Fibroblast of the conjunctiva (primary cell): Measurements from ENCODE around the gene RIMS1.
"Not testable (repeated sequence)": the region's sequence is repeated elsewhere in the genome, so short reads cannot be mapped to it uniquely, and the experiment has no call there.

Source experiments
- DNase-seq: peaks from one replicate; pipeline ENCODE4 v3.0.0-alpha.2; 2010; ENCODE audit warnings: low read depth

Gene RIMS1

DNA sequence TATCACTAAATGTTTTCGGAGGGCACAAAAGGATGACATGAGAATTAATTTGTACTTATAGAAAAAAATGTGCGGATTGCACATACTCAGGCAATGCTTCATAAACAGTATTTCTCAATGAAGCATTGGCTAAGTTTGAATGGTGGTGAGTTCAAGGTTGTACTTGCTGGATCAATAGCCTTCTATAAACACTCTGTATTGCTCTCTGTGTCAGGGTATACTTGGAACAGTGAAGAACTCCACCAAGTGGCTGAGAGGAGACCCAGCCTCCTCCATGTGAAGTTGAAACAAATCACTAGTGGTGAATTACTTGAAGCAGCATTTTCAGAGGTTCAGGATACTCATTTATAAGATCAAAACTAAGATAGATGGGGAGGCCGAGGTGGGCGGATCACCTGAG lies 360.6 kb downstream of the RIMS1 start:
- no peak for DNase-seq

GRCh38 chr6:72248621-72249020 lies 362.3 kb downstream of the RIMS1 start:
- DNase-seq = no peak

GRCh38 chr6:72250664-72251063 lies 364.3 kb downstream of the RIMS1 start:
- DNase-seq = no peak

DNA sequence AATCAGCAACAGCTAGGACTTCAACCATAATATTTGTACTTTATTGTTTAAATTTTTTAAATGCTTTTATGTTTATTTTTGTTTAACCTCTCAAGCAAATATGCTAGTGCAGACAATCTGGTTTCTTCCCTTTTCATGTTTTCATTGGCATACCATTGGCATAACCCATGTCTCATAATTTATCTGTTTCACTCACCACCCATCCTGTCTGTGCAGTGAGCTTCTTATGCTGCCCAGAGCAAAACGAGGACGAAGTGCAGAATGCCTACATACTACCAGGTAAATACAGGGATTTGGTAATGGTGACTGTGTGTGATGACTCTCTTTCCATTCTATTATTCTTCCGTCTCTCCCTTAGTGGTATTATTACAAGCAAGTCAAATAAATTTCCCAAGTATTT lies 374.1 kb downstream of the RIMS1 start:
- DNase-seq = no peak

GRCh38 chr6:72261554-72261953 lies 375.2 kb downstream of the RIMS1 start:
- no peak for DNase-seq

GRCh38 chr6:72262254-72262653 lies 375.9 kb downstream of the RIMS1 start:
- no peak for DNase-seq

- no peak for DNase-seq
These were observed 381.1 kb downstream of the RIMS1 start for GRCh38 chr6:72267470-72267869.

DNA sequence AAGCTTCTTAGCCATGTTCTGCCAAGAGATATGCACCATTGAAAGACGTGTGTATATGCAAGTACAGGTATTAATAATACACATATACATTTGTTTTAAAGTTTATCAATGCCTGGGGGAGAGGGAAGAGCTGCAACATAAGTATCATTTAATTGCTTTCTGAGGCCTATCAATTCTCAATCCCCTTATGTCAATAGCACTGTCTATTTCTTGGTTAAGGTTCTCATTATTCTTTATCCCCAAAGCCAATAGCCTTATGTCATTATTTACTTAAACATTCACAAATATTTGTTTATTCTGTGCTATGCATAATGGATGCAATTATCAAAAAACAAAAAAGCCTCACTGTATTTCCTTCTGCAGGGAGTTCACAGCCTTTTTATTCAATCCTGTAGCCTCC lies 385.2 kb downstream of the RIMS1 start:
- no peak for DNase-seq

GRCh38 chr6:72272958-72273357 lies 386.6 kb downstream of the RIMS1 start:
- DNase-seq = no peak

DNA sequence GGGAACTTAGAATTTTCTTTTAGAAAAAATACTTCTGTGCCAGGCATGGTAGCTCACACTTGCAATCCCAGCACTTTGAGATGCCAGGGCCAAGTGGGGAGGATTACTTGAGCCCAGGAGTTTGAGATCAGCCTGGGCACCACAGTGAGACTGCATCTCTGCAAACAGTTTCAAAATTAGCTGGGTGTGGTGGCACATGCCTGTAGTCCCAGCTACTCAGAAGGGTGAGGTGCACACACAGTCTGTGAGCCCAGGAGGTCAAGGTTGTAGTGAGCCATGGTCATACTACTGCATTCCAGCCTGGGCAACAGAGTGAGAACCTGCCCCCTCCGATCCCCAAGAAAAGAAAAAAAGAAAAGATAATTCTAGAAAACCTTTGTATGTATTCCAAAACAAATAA lies 389.5 kb downstream of the RIMS1 start:
- DNase-seq = no peak

GRCh38 chr6:72282201-72282600 lies 395.9 kb downstream of the RIMS1 start:
- no peak for DNase-seq

DNA sequence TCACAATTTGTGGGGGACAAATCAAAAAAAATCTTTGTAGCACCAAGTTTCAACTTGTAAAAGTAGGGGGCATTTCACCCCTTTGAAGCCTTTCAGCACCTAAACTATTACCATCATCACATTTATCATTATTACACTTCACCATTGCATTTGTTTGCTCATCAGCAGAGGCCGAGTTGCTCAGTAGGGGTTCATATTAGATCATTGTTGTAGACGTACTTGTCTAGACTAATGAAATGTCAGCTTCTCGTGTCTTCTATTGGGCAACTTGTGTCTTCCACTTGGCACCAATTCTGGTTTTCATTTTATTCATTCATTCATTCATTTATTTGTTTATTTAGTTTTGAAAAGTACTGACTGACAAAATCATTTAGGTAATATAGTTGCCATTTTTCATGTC lies 397.2 kb downstream of the RIMS1 start:
- no peak for DNase-seq

GRCh38 chr6:72286911-72287311 lies 400.6 kb downstream of the RIMS1 start:
- peak; percentile 5 for DNase-seq

DNA sequence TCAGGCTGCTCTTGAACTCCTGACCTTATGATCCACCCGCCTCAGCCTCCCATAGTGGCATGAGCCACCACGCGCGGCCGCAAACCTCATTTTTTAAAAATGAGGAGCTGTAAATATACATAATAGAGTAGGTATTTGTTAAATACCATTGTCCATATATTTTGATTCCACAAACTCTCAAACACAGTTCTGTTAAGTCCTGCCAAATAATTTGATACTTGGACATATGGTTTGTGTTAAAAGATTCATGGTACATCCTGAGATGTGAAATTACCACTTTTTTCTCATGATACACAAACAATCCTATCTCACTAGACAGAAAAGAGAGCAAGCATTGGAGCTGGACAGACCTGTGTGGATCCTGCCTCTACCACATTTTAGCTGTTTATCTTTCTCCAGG lies 401.5 kb downstream of the RIMS1 start:
- peak; percentile 12 for DNase-seq

- DNase-seq = no peak
These were observed 402.2 kb downstream of the RIMS1 start for GRCh38 chr6:72288592-72288991.

- no peak for DNase-seq
These were observed 404.3 kb downstream of the RIMS1 start for GRCh38 chr6:72290620-72291019.

- no peak for DNase-seq
These were observed 410.0 kb downstream of the RIMS1 start for GRCh38 chr6:72296375-72296774.

GRCh38 chr6:72305971-72306370 lies 419.6 kb downstream of the RIMS1 start:
- DNase-seq = no peak

- no peak for DNase-seq
These were observed 430.5 kb downstream of the RIMS1 start for GRCh38 chr6:72316675-72317380.

DNA sequence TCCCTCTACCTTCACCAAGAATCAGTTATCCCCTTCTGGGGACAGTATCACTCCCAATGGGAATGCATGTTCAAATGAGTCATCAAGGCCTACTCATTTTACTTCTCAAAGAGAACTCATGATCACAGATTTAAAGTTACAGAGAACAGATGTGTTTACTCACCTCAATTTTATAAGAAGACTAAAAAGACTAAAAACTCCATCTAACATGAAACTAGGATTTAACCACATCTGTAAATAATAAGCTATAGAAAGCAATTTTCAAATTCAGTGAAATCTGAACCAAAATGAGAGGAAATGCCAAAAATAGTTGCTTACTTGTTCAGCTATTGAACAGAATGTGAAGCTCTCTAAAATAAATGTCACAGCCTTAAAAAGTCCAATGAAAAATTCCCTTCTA lies 435.4 kb downstream of the RIMS1 start:
- DNase-seq = peak; percentile 12

DNA sequence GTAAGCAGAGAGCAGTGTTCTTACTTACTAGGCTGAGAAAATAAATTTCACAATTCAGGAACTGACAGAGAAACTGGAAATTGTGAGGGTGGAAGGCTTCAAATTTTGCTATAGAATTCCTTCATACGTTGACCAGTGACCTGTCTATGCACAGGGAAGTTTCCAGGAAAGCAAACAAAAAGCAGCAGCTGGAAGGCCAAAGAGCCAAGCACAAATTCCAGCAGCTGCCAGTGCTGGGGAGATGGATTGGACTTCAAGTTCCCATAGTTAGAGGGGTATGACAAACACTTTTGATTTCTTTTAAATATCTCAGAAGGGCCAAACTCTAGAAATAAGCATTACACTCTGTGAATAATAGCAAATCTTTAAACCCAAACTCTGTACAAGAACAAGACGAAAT lies 436.4 kb downstream of the RIMS1 start:
- DNase-seq = no peak

- DNase-seq = no peak
These were observed 438.2 kb downstream of the RIMS1 start for GRCh38 chr6:72324591-72324990.

GRCh38 chr6:72328775-72329174 lies 442.4 kb downstream of the RIMS1 start:
- DNase-seq = no peak

- DNase-seq = not testable (repeated sequence)
These were observed 448.9 kb downstream of the RIMS1 start for GRCh38 chr6:72335203-72335602.

DNA sequence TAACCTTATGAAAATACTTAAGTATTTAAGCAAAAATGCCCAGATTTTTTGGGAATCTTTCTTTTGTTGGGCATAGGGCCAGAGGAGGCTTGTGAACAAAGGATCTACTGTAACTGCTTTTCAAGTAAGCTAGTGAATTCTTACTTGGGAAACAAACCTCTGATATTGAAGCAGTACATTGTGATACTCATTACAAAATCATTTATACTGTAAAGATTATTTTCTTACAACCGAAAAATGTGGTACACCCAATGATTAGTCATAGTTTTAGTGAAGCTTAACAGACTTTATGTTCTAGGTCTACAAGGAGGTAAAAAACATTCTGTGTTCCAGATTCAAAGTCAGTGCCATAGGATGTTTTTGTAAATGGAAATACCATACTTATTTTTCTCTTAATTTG lies 462.6 kb downstream of the RIMS1 start:
- no peak for DNase-seq
